ENCODE results near the gene SYCP3.

Gene SYCP3

DNA sequence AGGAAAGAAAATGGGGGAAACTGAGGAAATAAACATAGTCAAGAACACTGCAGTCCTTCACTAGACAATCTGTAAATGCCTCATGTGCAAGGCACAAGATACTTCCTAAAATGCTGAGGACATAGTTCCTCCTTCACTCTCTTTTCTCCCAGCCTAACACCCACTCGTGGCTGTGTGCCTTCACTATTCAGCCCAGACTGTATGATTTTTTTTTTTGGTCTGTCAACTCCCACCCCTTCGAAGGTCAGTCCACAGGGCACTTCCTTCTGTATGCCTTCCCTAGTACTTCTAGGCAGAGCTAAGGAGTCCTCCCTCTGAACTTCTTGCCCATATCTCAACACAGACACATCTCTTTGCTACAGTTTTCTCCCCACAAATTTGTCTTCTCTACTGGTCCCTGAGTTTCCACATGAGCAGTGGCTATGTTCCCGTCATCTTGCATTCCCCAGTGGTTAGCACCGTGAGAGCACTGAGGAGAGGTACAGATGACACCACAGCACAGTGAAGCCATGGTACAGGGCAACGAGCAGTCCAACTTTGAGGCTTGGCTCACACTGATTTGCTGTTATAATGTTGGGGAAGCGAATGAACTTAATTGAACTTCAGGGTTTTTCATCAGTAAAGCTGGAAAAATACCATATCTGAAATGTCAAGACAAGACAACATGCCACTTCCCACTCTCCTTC lies 24.1 kb upstream of the SYCP3 start:
- Histone ChIP-seq H3K9me3 (ENCODE audit: control insufficient read depth in 2 of 2, low read length in 2 of 2) (no peaks in the 10 kb centered on the region), H3K4me3 (ENCODE audit: low read length in 2 of 2) (no peak overlapping the region), H3K4me1 (ENCODE audit: control insufficient read depth in 2 of 2, insufficient read depth in 2 of 2, low read length in 2 of 2) (peaks cover 0 to 4% of the 10 kb centered on the region in 2 donors), H3K27me3 (ENCODE audit: control insufficient read depth in 2 of 2, insufficient read depth in 2 of 2, low read length in 2 of 2) (no peaks in the 10 kb centered on the region), H3K36me3 (ENCODE audit: control insufficient read depth in 2 of 2, insufficient read depth in 2 of 2, low read length in 2 of 2) (peaks cover 29 to 36% of the 10 kb centered on the region in 2 donors), H3K9ac (ENCODE audit: low read depth in 1 of 2, low read length in 2 of 2) (no peak overlapping the region), H3K27ac (ENCODE audit: low read depth in 2 of 2, low read length in 2 of 2) (no peak overlapping the region)

DNA sequence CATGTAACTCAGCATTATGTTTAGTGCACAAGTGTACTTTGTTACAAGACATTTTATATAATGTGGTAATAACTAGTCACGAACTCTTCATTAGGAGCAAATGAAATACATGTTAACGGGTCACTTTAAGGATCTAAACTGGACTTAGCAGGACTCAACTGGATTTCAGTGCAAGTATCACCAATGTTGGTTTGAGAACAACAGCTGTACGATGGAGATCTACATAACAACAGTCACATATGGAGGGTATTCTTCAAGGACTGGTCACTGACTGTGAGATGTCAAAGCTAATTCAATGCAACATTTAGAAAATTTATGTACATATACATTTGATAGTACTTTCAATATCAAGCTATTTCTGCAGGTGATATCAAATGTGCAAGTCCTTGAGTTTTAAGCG lies 22.5 kb upstream of the SYCP3 start:
- H3K27ac ChIP-seq (ENCODE audit: low read depth in 2 of 2, low read length in 2 of 2): no peak overlapping the region
- H3K27me3 ChIP-seq (ENCODE audit: control insufficient read depth in 2 of 2, insufficient read depth in 2 of 2, low read length in 2 of 2): no peaks in the 10 kb centered on the region
- no peaks in the 10 kb centered on the region for H3K9me3 ChIP-seq (ENCODE audit: control insufficient read depth in 2 of 2, low read length in 2 of 2)
- no peak overlapping the region for H3K4me3 ChIP-seq (ENCODE audit: low read length in 2 of 2)
- peaks cover 0 to 4% of the 10 kb centered on the region in 2 donors for H3K4me1 ChIP-seq (ENCODE audit: control insufficient read depth in 2 of 2, insufficient read depth in 2 of 2, low read length in 2 of 2)
- H3K36me3 ChIP-seq (ENCODE audit: control insufficient read depth in 2 of 2, insufficient read depth in 2 of 2, low read length in 2 of 2): peaks cover 25 to 27% of the 10 kb centered on the region in 2 donors
- no peak overlapping the region for H3K9ac ChIP-seq (ENCODE audit: low read depth in 1 of 2, low read length in 2 of 2)

DNA sequence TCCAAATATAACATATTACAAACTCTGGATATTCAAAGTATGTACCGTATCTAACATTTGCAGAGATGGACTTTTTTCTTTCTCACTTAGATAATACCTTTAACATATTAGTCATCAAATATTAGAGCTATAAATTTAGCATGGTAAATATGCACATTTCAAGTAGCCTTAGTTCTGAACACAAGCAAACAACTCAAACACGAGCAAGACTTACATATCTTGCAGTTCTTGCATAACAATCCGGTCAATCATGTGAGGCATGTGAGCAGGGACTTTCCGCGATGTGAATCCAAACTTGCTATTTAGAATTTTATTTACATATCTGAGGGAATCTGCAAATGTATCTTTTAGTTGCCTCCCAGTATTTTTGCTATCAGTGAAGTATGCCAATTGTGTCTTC lies 22.1 kb upstream of the SYCP3 start:
- Histone ChIP-seq H3K9me3 (ENCODE audit: control insufficient read depth in 2 of 2, low read length in 2 of 2) (no peaks in the 10 kb centered on the region), H3K4me1 (ENCODE audit: control insufficient read depth in 2 of 2, insufficient read depth in 2 of 2, low read length in 2 of 2) (peaks cover 0 to 4% of the 10 kb centered on the region in 2 donors), H3K9ac (ENCODE audit: low read depth in 1 of 2, low read length in 2 of 2) (no peak overlapping the region), H3K27me3 (ENCODE audit: control insufficient read depth in 2 of 2, insufficient read depth in 2 of 2, low read length in 2 of 2) (no peaks in the 10 kb centered on the region), H3K4me3 (ENCODE audit: low read length in 2 of 2) (no peak overlapping the region), H3K27ac (ENCODE audit: low read depth in 2 of 2, low read length in 2 of 2) (no peak overlapping the region), H3K36me3 (ENCODE audit: control insufficient read depth in 2 of 2, insufficient read depth in 2 of 2, low read length in 2 of 2) (peaks cover 23 to 26% of the 10 kb centered on the region in 2 donors)

DNA sequence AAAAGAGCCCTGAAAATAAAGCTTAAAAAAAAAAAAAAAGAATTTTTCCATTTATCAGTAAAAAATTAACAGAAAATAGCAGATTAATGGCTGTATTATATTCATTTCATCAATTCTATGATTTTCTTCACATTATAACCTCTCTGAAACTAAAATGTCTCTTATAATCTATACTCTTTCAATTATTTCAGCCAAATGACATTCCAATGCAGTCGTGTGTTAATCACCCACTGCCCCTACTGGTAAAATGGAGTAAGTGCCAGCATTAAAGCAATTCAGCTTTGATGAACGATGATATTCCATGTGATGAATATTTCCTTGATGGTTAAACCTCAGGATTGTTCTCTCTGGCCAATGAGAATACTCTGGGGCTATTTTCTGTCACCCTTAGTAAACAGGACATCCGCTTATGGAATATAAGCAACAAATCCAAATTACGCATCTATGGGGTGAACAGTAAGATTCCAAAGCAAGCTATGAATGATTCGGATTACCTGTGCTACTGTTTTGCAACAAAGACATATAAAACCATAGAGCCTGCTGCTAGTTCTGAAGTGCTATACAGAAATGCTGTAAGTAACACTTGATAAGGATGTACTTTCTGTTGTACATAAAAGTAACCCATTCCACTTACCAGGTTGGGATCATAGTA lies 20.3 kb upstream of the SYCP3 start:
- H3K27ac ChIP-seq (ENCODE audit: low read depth in 2 of 2, low read length in 2 of 2): no peak overlapping the region
- no peaks in the 10 kb centered on the region for H3K9me3 ChIP-seq (ENCODE audit: control insufficient read depth in 2 of 2, low read length in 2 of 2)
- peaks cover 0 to 4% of the 10 kb centered on the region in 2 donors for H3K4me1 ChIP-seq (ENCODE audit: control insufficient read depth in 2 of 2, insufficient read depth in 2 of 2, low read length in 2 of 2)
- no peak overlapping the region for H3K4me3 ChIP-seq (ENCODE audit: low read length in 2 of 2)
- H3K36me3 ChIP-seq (ENCODE audit: control insufficient read depth in 2 of 2, insufficient read depth in 2 of 2, low read length in 2 of 2): peaks cover 22 to 35% of the 10 kb centered on the region in 2 donors
- H3K9ac ChIP-seq (ENCODE audit: low read depth in 1 of 2, low read length in 2 of 2): no peak overlapping the region
- H3K27me3 ChIP-seq (ENCODE audit: control insufficient read depth in 2 of 2, insufficient read depth in 2 of 2, low read length in 2 of 2): no peaks in the 10 kb centered on the region

DNA sequence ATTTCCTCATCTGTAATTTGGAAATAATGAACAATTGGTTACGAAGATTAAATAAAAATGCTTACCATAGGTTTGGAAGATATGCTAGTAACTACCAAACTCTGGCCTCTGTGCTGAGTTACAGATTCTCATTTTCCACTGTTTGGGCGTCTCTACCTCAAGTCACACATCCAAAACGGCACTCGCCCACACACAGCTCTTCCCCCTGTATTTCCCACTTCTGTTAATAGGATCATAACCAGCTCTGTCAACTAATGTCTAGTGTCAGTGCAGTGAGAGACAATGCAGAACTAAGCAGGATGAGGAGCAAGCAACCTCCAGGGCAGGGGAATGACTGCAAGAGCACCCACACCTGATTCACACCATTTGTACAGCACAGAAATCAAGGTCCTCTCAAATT lies 10.9 kb upstream of the SYCP3 start:
- H3K4me1 ChIP-seq (ENCODE audit: control insufficient read depth in 2 of 2, insufficient read depth in 2 of 2, low read length in 2 of 2): no peaks in the 10 kb centered on the region
- H3K9ac ChIP-seq (ENCODE audit: low read depth in 1 of 2, low read length in 2 of 2): no peak overlapping the region
- H3K27me3 ChIP-seq (ENCODE audit: control insufficient read depth in 2 of 2, insufficient read depth in 2 of 2, low read length in 2 of 2): no peaks in the 10 kb centered on the region
- H3K27ac ChIP-seq (ENCODE audit: low read depth in 2 of 2, low read length in 2 of 2): no peak overlapping the region
- H3K36me3 ChIP-seq (ENCODE audit: control insufficient read depth in 2 of 2, insufficient read depth in 2 of 2, low read length in 2 of 2): peaks cover 53 to 64% of the 10 kb centered on the region in 2 donors
- H3K9me3 ChIP-seq (ENCODE audit: control insufficient read depth in 2 of 2, low read length in 2 of 2): no peaks in the 10 kb centered on the region
- H3K4me3 ChIP-seq (ENCODE audit: low read length in 2 of 2): no peak overlapping the region

DNA sequence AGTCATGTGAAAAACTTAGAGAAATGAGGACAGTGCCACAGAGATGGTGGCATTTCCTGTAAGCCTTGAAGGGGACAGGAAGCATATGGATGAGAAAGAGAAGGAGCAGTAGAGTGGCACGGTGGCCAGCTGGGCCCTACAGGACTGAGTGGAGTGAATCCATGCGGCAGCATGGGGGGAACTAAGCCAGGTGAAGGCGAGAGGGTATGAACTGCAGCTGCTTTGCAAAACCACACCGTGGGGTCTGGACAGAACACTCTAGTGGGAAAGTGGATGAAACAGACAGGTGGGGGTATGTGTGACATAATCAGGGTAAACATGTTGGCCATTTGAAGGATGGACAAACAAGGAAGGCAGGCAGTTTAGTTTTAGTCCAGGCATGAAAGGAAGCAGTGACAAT lies 10.4 kb upstream of the SYCP3 start:
- peaks cover 54 to 65% of the 10 kb centered on the region in 2 donors for H3K36me3 ChIP-seq (ENCODE audit: control insufficient read depth in 2 of 2, insufficient read depth in 2 of 2, low read length in 2 of 2)
- no peak overlapping the region for H3K9ac ChIP-seq (ENCODE audit: low read depth in 1 of 2, low read length in 2 of 2)
- no peaks in the 10 kb centered on the region for H3K4me1 ChIP-seq (ENCODE audit: control insufficient read depth in 2 of 2, insufficient read depth in 2 of 2, low read length in 2 of 2)
- no peak overlapping the region for H3K27ac ChIP-seq (ENCODE audit: low read depth in 2 of 2, low read length in 2 of 2)
- no peak overlapping the region for H3K4me3 ChIP-seq (ENCODE audit: low read length in 2 of 2)
- no peaks in the 10 kb centered on the region for H3K9me3 ChIP-seq (ENCODE audit: control insufficient read depth in 2 of 2, low read length in 2 of 2)
- no peaks in the 10 kb centered on the region for H3K27me3 ChIP-seq (ENCODE audit: control insufficient read depth in 2 of 2, insufficient read depth in 2 of 2, low read length in 2 of 2)

DNA sequence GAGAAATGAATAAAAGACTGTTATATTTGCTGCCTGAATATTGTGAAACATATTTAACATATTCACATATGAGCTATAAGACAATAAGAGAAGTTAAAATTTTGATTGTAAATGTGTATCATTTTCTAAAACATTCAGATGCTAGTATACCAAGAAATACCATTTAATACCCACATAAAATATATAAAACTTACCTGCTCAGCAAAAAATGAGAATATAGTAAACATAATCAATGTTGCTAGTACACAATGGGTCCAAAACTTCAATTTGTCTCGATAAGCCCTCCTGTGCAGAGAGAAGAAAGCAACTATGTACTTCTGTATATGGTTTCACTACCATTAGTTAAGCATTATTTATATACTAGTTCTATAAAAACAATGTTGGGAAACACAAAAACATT lies 9.6 kb upstream of the SYCP3 start:
- Histone ChIP-seq H3K4me1 (ENCODE audit: control insufficient read depth in 2 of 2, insufficient read depth in 2 of 2, low read length in 2 of 2) (no peaks in the 10 kb centered on the region), H3K36me3 (ENCODE audit: control insufficient read depth in 2 of 2, insufficient read depth in 2 of 2, low read length in 2 of 2) (peaks cover 61 to 65% of the 10 kb centered on the region in 2 donors), H3K9ac (ENCODE audit: low read depth in 1 of 2, low read length in 2 of 2) (no peak overlapping the region), H3K9me3 (ENCODE audit: control insufficient read depth in 2 of 2, low read length in 2 of 2) (no peaks in the 10 kb centered on the region), H3K4me3 (ENCODE audit: low read length in 2 of 2) (no peak overlapping the region), H3K27ac (ENCODE audit: low read depth in 2 of 2, low read length in 2 of 2) (no peak overlapping the region), H3K27me3 (ENCODE audit: control insufficient read depth in 2 of 2, insufficient read depth in 2 of 2, low read length in 2 of 2) (no peaks in the 10 kb centered on the region)

DNA sequence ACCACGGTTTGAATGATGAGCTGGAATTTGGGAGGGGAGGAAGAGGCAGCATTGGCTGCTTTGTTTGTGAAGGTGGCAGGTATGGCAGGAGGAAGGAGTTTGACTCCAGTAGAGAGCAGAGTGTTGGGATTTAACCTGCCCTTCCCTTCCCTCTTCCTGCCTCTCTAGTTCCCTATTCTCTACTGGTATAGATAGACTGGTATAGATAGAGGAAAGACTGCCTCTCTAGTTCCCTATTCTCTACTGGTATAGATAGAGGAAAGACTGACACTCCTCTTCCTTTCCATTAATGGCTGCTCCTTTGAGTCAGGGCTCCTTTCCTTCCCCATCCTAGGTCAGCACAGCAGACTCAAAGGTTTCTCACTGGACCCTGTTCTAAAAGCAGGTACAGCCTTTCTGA lies 8.4 kb upstream of the SYCP3 start:
- Histone ChIP-seq H3K4me1 (ENCODE audit: control insufficient read depth in 2 of 2, insufficient read depth in 2 of 2, low read length in 2 of 2) (no peaks in the 10 kb centered on the region), H3K4me3 (ENCODE audit: low read length in 2 of 2) (no peak overlapping the region), H3K27ac (ENCODE audit: low read depth in 2 of 2, low read length in 2 of 2) (no peak overlapping the region), H3K27me3 (ENCODE audit: control insufficient read depth in 2 of 2, insufficient read depth in 2 of 2, low read length in 2 of 2) (no peaks in the 10 kb centered on the region), H3K9me3 (ENCODE audit: control insufficient read depth in 2 of 2, low read length in 2 of 2) (no peaks in the 10 kb centered on the region), H3K36me3 (ENCODE audit: control insufficient read depth in 2 of 2, insufficient read depth in 2 of 2, low read length in 2 of 2) (peaks cover 68% of the 10 kb centered on the region in 2 donors), H3K9ac (ENCODE audit: low read depth in 1 of 2, low read length in 2 of 2) (no peak overlapping the region)

DNA sequence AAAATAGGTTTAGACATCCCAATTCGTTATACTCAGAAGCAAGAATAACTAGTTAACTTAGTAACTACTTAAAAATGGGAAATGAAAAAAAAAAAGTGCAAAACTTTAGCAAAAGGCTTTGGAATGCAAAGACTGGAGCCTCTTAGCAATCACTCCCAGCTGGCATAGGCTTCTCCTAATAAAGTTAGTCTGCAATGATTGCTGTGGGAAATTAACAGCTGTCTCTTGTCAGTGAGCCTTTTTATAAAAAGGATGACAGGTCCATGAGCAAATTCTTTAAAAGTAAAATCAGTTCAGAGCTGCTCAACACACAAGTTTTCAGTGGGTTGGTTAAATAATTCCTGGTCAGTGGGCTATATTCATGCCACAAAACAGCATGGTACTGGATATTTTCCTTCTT lies 7.4 kb upstream of the SYCP3 start:
- Histone ChIP-seq H3K27ac (ENCODE audit: low read depth in 2 of 2, low read length in 2 of 2) (no peak overlapping the region), H3K4me1 (ENCODE audit: control insufficient read depth in 2 of 2, insufficient read depth in 2 of 2, low read length in 2 of 2) (no peaks in the 10 kb centered on the region), H3K36me3 (ENCODE audit: control insufficient read depth in 2 of 2, insufficient read depth in 2 of 2, low read length in 2 of 2) (peaks cover 67 to 71% of the 10 kb centered on the region in 2 donors), H3K4me3 (ENCODE audit: low read length in 2 of 2) (no peak overlapping the region), H3K9me3 (ENCODE audit: control insufficient read depth in 2 of 2, low read length in 2 of 2) (no peaks in the 10 kb centered on the region), H3K27me3 (ENCODE audit: control insufficient read depth in 2 of 2, insufficient read depth in 2 of 2, low read length in 2 of 2) (no peaks in the 10 kb centered on the region), H3K9ac (ENCODE audit: low read depth in 1 of 2, low read length in 2 of 2) (no peak overlapping the region)

DNA sequence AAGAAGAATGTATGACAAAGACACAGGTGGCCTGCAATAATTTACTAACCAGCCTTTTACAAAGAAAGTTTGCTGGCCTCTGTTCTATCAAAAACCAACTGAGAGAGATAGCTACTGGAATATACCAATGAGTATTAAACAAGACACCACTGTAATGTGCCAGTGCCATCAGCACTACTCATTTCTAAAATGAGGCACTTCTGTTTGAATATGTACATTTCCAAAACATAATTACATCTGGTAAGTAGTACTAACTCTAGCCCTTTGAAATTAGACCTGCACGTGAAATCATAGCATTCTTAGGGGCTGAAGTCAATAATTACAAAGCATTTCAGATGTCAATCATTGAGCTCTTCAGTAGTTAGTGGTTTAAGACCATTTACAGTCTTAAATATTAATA lies 6.9 kb upstream of the SYCP3 start:
- Histone ChIP-seq H3K36me3 (ENCODE audit: control insufficient read depth in 2 of 2, insufficient read depth in 2 of 2, low read length in 2 of 2) (peaks cover 64 to 71% of the 10 kb centered on the region in 2 donors), H3K27ac (ENCODE audit: low read depth in 2 of 2, low read length in 2 of 2) (no peak overlapping the region), H3K4me1 (ENCODE audit: control insufficient read depth in 2 of 2, insufficient read depth in 2 of 2, low read length in 2 of 2) (no peaks in the 10 kb centered on the region)

More for the DNA sequence above, 6.9 kb upstream of the SYCP3 start:
- H3K9ac ChIP-seq (ENCODE audit: low read depth in 1 of 2, low read length in 2 of 2): no peak overlapping the region
- H3K27me3 ChIP-seq (ENCODE audit: control insufficient read depth in 2 of 2, insufficient read depth in 2 of 2, low read length in 2 of 2): no peaks in the 10 kb centered on the region
- no peaks in the 10 kb centered on the region for H3K9me3 ChIP-seq (ENCODE audit: control insufficient read depth in 2 of 2, low read length in 2 of 2)
- H3K4me3 ChIP-seq (ENCODE audit: low read length in 2 of 2): no peak overlapping the region

Measured in mucosa of rectum (tissue), 2 donors.